NT2/D1 (cell line): ENCODE results near the gene EPHA6.

ENCODE experiments used
- SUZ12 ChIP-seq: IDR thresholded peaks from 2 replicates; pipeline ENCODE4 v1.6.1; 2011; ENCODE audit not compliant: insufficient read length, insufficient read depth; ENCODE audit errors: extremely low read depth
- YY1 ChIP-seq: IDR thresholded peaks from 2 replicates; pipeline ENCODE4 v1.6.1; 2011; ENCODE audit not compliant: insufficient read length, insufficient read depth
- ZNF274 ChIP-seq: IDR thresholded peaks from 2 replicates; pipeline ENCODE4 v1.6.1; 2011; ENCODE audit warnings: mild to moderate bottlenecking, low read depth, low read length

- TF ChIP-seq ZNF274 (no peak), YY1 (no peak), SUZ12 (no peak)
Observed at GRCh38 chr3:97736928-97737327, 922.5 kb downstream of the EPHA6 start.
